Left ventricle myocardium inferior (tissue), 1 donor: ENCODE data around the gene SLC24A3. TPM values are rescaled to one million over a fixed set of nuclear protein-coding genes. Genes with fewer than 3 reads are reported as not detected.

Experiments used
- DNase-seq: peaks from one replicate; pipeline ENCODE4 v3.0.0-alpha.2; 2020
- H3K27ac ChIP-seq: fragments of 200-600 bp; replicated peaks from 2 replicates; pipeline ENCODE4 v1.8.0; 2021
- H3K27me3 ChIP-seq: fragments of 200-600 bp; 2 replicates; pipeline ENCODE4 v1.8.0; 2021; ENCODE audit warnings: low read depth
- H3K36me3 ChIP-seq: fragments of 200-600 bp; 2 replicates; pipeline ENCODE4 v1.8.0; 2021
- H3K4me1 ChIP-seq: fragments of 200-600 bp; 2 replicates; pipeline ENCODE4 v1.8.0; 2021
- H3K4me3 ChIP-seq: fragments of 200-600 bp; 2 replicates; pipeline ENCODE4 v1.8.0; 2021; ENCODE audit warnings: mild to moderate bottlenecking, moderate library complexity
- H3K9me3 ChIP-seq: fragments of 200-600 bp; replicated peaks from 2 replicates; pipeline ENCODE4 v1.8.0; 2021
- CTCF ChIP-seq: fragments of 200-600 bp; IDR thresholded peaks from 2 replicates; pipeline ENCODE4 v1.8.0; 2021; ENCODE audit warnings: antibody characterized with exemption, mild to moderate bottlenecking, borderline replicate concordance
- intact Hi-C: fragments of 100-400 bp; cut with micrococcal nuclease; formaldehyde crosslinking; loops from one replicate; pipeline ENCODE4 v1.11.0; 2022
- total RNA-seq: library from RNA; stranded (reverse); fragmentation: NEBNext Ultra II Directional; extraction: Animal tissue kit (Norgen Biotek cat#: 25700); gene quantifications from one replicate; pipeline ENCODE4 v1.2.1, GENCODE V29; 2021
- donor health status: DM: no; HTN: yes; CAD: no; lungs with severe emphysema.

SLC24A3 gene
- total RNA-seq, 1 donor from 2014 or later = 1.3 TPM

GRCh38 chr20:19302714-19303113, 90.3 kb downstream of the SLC24A3 start:
- Histone ChIP-seq H3K36me3 (no peaks in the 10 kb centered on the region), H3K27ac (no peak overlapping the region), H3K4me3 (no peak overlapping the region), H3K4me1 (no peaks in the 10 kb centered on the region), H3K9me3 (peaks cover 6% of the 10 kb centered on the region), H3K27me3 (peaks cover 4% of the 10 kb centered on the region)
- intact Hi-C loops = no loop called here
- TF ChIP-seq CTCF = no peak
- no peak for DNase-seq

- Histone ChIP-seq H3K4me3 (no peak overlapping the region), H3K27me3 (peaks cover 4% of the 10 kb centered on the region), H3K27ac (no peak overlapping the region), H3K36me3 (no peaks in the 10 kb centered on the region), H3K4me1 (no peaks in the 10 kb centered on the region), H3K9me3 (peaks cover 6% of the 10 kb centered on the region)
- DNase-seq = no peak
- no peak for TF ChIP-seq CTCF
- intact Hi-C loops = no loop called here
Measured at GRCh38 chr20:19304389-19304788, 91.9 kb downstream of the SLC24A3 start.

- no peak for DNase-seq
- TF ChIP-seq CTCF = no peak
- Histone ChIP-seq H3K9me3 (peaks cover 6% of the 10 kb centered on the region), H3K36me3 (no peaks in the 10 kb centered on the region), H3K27ac (no peak overlapping the region), H3K4me3 (no peak overlapping the region), H3K27me3 (peaks cover 4% of the 10 kb centered on the region), H3K4me1 (no peaks in the 10 kb centered on the region)
- intact Hi-C loops = no loop called here
Measured at GRCh38 chr20:19304886-19305415, 92.5 kb downstream of the SLC24A3 start.

- H3K27ac ChIP-seq = no peak overlapping the region
- peaks cover 4% of the 10 kb centered on the region for H3K27me3 ChIP-seq
- no peaks in the 10 kb centered on the region for H3K36me3 ChIP-seq
- intact Hi-C loops = no loop called here
- H3K4me1 ChIP-seq = no peaks in the 10 kb centered on the region
- no peak overlapping the region for H3K4me3 ChIP-seq
- DNase-seq = no peak
- no peaks in the 10 kb centered on the region for H3K9me3 ChIP-seq
- no peak for TF ChIP-seq CTCF
Measured at GRCh38 chr20:19308146-19308545, 95.7 kb downstream of the SLC24A3 start.

GRCh38 chr20:19310541-19310940, 98.1 kb downstream of the SLC24A3 start:
- Histone ChIP-seq H3K27me3 (no peaks in the 10 kb centered on the region), H3K36me3 (no peaks in the 10 kb centered on the region), H3K4me3 (no peak overlapping the region), H3K27ac (no peak overlapping the region), H3K4me1 (no peaks in the 10 kb centered on the region), H3K9me3 (no peaks in the 10 kb centered on the region)
- intact Hi-C loops = no loop called here
- DNase-seq = no peak
- TF ChIP-seq CTCF = no peak
